Embryonic facial prominence (tissue), 1 donor: ENCODE measurements around the gene TRIM27.
"Not testable (repeated sequence)": the region's sequence is repeated elsewhere in the genome, so short reads cannot be mapped to it uniquely, and the experiment has no call there.

Source experiments
- DNase-seq: peaks from one replicate; pipeline ENCODE4 v3.0.0-alpha.2; 2016; ENCODE audit errors: extremely low spot score

Gene TRIM27

GRCh38 chr6:28923318-28924102, at the start of gene TRIM27:
Gene TRIM27 (minus strand): TSS chr6:28923985. CDS start chr6:28923632, 353 bp downstream.
- peak; percentile 66 for DNase-seq

DNA sequence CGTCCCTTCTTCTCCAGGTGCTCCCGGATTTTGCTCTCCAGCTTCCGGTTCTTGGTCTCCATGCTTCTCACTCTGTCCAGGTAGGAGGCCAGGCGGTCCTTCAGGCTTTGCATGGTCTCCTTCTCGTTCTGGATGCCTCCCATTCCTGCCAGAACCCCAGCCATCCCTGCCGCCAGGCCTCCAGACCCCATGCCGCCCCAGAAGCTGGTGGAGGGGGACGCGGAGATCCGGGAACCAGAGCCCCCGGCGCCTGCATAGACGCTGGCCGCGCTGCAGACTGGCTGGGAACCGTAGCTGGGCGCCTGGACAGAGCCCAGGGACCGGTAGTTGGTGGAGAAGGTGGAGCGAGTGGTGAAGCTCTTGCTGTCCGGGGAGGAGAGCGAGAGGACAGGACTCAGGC, 46.3 kb upstream of the TRIM27 start:
- not testable (repeated sequence) for DNase-seq

DNA sequence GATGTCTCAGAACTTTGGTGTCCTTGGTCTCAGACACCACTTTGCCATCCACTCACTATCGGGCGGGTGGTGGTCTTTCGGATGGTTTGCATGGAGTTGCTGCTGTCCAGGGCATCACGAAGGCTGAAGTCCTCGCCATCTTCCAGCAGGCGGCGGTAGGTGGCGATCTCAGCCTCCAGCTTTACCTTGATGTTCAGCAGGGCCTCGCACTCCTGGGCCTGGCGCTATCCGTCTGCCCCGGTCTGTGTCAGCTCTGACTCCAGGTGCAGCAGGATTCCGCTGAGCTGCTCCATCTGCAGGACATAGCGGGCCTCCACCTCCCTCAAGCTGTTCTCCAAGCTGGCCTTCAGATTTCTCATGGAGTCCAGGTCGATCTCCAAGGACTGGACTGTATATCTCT, 45.3 kb upstream of the TRIM27 start:
- no peak for DNase-seq

DNA sequence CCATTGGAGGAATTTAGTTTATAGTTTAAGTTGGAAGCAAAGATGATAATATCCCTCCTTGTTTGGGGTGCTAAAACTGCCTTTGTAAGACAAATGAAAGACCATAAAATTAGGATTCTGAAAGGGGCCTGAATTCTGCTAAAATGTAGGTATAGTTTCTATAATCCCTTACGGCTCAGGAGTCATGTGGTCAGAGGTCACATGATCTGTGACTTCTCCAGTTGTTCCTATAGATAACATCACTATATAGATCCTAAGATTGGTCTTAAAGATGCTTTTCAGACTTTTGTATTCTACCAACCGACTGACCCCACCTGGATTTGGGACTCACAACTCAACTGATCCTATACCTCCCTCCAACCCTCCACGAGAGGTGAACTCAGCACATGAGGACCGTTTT, 44.7 kb upstream of the TRIM27 start:
- no peak for DNase-seq

DNA sequence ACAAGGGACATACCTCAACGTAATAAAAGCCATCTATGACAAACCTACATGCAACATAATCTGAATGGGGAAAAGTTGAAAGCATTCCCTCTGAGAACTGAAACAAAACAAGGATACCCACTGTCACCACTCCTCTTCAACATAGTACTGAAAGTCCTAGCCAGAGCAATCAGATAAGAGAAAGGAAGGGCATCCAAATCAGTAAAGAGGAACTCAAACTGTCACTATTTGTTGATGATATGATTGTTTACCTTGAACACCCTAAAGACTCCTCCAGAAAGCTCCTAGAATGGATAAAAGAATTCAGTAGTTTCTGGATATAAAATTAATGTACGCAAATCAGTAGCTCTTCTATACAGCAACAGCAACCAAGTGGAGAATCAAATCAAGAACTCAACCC, 41.9 kb upstream of the TRIM27 start:
- no peak for DNase-seq

GRCh38 chr6:28960846-28961500, 37.2 kb upstream of the TRIM27 start:
- no peak for DNase-seq

DNA sequence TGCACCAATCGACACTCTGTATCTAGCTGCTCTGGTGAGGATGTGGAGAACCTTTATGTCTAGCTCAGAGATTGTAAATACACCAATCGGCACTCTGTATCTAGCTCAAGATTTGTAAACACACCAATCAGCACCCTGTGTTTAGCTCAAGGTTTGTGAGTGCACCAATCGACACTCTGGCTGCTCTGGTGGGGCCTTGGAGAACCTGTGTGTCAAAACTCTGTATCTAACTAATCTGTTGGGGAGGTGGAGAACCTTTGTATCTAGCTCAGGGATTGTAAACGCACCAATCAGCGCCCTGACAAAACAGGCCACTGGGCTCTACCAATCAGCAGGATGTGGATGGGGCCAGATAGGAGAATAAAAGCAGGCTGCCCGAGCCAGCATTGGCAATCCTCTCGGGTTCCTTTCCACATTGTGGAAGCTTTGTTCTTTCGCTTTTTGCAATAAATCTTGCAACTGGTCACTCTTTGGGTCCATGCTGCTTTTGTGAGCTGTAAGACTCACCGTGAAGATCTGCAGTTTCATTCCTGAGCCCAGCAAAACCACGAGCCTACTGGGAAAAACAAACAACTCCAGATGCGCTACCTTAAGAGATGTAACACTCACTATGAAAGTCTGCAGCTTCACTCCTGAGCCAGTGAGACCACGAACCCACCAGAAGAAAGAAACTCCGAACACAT, 34.9 kb upstream of the TRIM27 start:
- not testable (repeated sequence) for DNase-seq

DNA sequence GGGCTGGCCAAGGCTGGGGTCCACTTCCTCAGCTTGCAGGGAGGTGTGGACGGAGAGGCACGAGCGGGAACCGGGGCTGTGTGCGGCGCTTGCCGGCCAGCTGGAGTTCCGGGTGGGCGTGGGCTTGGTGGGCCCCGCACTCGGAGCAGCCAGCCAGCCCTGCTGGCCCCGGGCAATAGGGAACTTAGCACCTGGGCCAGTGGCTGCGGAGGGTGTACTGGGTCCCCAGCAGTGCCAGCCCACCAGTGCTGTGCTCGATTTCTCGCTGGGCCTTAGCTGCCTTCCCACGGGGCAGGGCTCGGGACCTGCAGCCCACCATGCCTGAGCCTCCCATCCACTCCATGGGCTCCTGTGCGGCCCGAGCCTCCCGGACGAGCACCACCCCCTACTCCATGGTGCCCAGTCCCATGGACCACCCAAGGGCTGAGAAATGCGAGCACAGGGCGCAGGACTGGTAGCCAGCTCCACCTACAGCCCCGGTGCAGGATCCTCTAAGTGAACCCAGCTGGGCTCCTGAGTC, 34.1 kb upstream of the TRIM27 start:
- not testable (repeated sequence) for DNase-seq

DNA sequence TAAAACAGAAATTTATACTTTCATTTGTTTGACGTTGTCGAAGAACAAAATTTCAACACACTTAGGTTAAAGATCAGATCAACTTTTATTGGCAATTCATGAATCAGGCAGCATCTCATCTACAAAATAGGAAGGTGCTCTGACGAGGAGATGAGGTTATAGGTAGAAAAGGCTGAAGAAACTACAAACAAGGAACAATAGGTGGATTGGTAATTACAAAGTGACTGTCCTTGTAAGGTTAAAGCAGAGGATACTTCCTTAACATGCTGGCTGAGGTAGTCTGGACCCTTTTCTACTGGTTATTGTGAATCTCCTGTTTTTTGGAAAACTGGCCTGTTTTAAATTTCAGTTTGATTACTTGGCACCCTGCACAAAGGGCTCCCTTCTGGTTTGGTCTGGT, 32.5 kb upstream of the TRIM27 start:
- no peak for DNase-seq

GRCh38 chr6:28953585-28954258, 29.9 kb upstream of the TRIM27 start:
- DNase-seq = no peak

GRCh38 chr6:28953039-28953584, 29.3 kb upstream of the TRIM27 start:
- no peak for DNase-seq

GRCh38 chr6:28949656-28950195, 25.9 kb upstream of the TRIM27 start:
- not testable (repeated sequence) for DNase-seq

- DNase-seq = no peak
Measured at GRCh38 chr6:28948782-28949486, 25.1 kb upstream of the TRIM27 start.

DNA sequence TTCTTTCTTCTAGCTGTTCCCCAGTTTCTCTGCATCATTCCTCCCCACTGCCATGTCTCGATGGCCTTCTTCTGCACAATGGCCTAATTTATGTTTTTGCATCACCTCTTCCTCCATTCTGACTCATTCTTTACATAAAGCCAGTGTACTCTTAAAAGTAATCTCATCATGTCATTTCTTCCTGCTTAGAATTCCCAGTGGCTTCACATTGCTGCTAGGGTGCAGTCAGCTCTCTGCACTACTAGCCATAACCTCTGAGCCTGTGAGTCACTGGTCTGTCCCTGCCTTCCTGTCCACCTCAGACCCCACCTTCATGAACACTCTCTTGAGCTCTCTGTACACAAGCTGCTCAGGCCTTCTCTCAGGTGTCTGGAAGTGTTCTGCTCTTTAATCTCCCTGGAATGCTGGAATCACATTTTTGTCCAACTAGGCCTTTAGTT, 24.1 kb upstream of the TRIM27 start:
- DNase-seq = no peak

DNA sequence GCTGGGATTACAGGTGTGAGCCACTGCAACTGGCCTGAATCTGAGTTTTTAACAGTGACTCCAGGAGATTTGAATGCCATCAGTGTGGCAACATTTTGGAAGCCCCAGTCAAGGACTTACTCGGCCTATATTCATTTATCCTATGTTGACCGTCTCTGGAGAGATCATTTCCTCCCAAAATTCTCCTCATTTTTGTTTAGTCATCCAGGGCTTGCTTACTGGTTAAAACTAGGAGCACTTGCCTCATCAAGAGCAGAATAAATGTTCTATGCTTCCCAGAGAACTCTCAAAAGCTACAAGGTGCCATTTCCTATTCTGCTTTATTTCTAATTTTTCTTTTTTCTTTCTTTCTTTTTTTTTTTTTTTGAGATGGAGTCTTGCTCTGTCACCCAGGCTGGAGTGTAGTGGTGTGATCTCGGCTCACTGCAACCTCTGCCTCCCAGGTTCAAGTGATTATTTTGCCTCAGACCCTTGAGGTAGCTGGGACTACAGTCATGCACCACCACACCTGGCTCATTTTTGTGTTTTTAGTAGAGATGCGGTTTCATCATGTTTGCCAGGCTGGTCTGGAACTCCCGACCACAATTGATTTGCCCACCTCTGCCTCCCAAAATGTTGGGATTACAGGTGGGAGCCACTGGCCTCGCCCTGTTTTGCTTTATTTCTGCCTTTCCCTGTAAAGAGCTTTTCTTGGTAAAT, 23.4 kb upstream of the TRIM27 start:
- DNase-seq = no peak

DNA sequence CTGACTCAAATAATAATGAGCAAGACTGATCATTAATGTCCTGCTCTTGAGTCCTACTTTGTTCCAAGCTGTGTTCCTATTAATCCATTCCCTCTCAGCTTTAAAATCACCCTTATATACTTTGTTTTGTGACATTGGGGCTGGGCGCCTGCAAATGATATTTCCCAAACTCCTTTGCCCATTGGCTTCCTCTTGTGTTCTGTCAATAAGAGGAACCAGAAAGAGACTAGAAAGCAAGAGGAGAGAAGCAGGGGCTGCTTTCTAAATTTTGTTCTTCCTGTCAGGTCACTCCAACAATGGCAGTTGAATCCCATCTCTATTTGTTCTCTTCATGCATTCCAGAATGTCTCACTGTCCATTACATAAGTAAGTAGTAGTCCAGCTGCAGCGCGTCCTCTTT, 21.6 kb upstream of the TRIM27 start:
- DNase-seq = no peak

DNA sequence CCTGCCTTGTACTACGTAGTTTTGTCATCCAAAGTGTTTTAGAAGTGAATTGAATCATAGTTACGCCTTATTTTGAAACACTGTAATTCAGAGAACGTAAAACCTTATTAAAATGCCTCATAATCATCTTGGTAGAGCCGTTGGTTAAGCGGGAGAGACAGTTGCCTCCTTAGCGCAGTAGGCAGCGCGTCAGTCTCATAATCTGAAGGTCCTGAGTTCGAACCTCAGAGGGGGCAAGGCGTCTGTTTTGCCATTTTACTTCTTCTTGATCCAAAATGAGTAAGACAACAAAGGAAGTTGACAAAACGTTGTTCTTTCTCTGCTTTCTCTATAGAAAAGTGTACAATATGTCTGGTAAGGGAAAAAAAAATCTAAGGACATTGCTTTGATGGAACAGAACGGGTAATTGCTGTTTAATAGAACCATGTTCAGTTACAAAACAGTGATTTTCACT, 20.7 kb upstream of the TRIM27 start:
- peak; percentile 53 for DNase-seq

DNA sequence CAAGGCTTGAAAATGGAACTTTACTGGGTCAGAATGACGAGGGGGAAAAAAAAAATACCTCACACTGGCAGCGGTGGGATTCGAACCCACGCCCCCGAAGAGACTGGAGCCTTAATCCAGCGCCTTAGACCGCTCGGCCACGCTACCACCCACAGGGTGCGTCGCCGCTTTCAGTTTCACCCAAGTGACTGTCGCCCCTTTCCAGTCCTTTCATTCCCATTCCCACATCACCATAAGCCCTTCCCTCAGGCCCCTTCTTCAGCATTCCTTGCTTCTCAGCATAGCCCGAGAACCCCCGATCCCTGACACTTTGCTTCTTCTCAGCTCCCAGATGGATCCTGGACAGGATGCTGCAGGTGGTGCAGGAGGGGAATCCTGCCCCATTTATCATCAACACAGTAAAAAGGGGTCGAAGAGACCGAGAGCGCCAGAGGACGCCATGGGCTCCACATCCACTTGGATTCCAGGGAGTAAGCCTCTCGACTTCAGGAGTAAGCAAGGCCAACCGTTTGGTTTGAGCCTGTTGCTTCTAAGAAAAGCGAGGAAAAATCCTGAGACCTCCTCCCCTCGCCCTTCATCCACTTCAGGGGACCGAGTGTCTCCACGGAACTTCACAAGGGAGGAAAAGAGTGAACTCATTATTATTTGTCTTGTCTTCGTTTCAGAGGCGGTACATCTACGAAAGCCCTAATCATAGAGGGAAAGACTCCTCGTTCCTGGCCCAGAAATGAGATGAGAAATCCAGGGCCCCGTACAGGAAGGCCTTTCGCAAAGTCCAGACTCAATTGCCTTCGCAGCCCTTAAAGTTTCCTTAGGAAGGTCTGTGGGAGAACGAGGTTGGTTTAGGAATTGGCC, 20.0 kb upstream of the TRIM27 start:
- peak; percentile 45 for DNase-seq

GRCh38 chr6:28943223-28943556, 19.4 kb upstream of the TRIM27 start:
- DNase-seq = no peak
